Astrocyte (in vitro differentiated cells and primary cell): ENCODE results near the gene PTPRN2. TPM values are rescaled to one million over a fixed set of nuclear protein-coding genes. Genes with fewer than 3 reads are reported as not detected.

ENCODE experiments used
- DNase-seq: peaks from one replicate; pipeline ENCODE4 v3.0.0-alpha.2; 2010; ENCODE audit warnings: low read depth
- FAIRE-seq: peaks from 2 replicates; lab custom pipeline; 2011; peaks lifted over from hg19 to GRCh38; lab: Jason Lieb, UNC
- H2AFZ ChIP-seq: 2 replicates; pipeline ENCODE4 v1.6.0; 2012; ENCODE audit warnings: low read depth, low read length, inconsistent platforms
- H3K27ac ChIP-seq: 2 replicates; pipeline ENCODE4 v1.5.1; 2011; ENCODE audit warnings: low read depth, low read length, inconsistent platforms
- H3K27me3 ChIP-seq: 2 replicates; pipeline ENCODE4 v1.6.0; 2011; ENCODE audit warnings: low read length, inconsistent platforms; ENCODE audit not compliant: insufficient read depth
- H3K36me3 ChIP-seq: 2 replicates; pipeline ENCODE4 v1.5.1; 2011; ENCODE audit warnings: low read length, inconsistent platforms; ENCODE audit not compliant: insufficient read depth
- H3K4me1 ChIP-seq: 2 replicates; pipeline ENCODE4 v1.5.1; 2011; ENCODE audit warnings: low read length, inconsistent platforms; ENCODE audit not compliant: insufficient read depth
- H3K4me2 ChIP-seq: 2 replicates; pipeline ENCODE4 v1.6.0; 2012; ENCODE audit warnings: low read length, inconsistent platforms
- H3K4me3 ChIP-seq: 2 replicates; pipeline ENCODE4 v1.5.1; 2011; ENCODE audit warnings: low read depth, mild to moderate bottlenecking, low read length, inconsistent platforms; ENCODE audit not compliant: insufficient read depth
- H3K79me2 ChIP-seq: 2 replicates; pipeline ENCODE4 v1.6.0; 2012; ENCODE audit warnings: mild to moderate bottlenecking, low read length, inconsistent platforms; ENCODE audit not compliant: insufficient read depth
- H3K9ac ChIP-seq: 2 replicates; pipeline ENCODE4 v1.6.0; 2012; ENCODE audit warnings: mild to moderate bottlenecking, low read length, inconsistent platforms
- H3K9me3 ChIP-seq: 2 replicates; pipeline ENCODE4 v1.5.1; 2012; ENCODE audit warnings: low read depth, mild to moderate bottlenecking, low read length, inconsistent platforms; ENCODE audit not compliant: insufficient read depth
- H4K20me1 ChIP-seq: 2 replicates; pipeline ENCODE4 v1.6.0; 2012; ENCODE audit warnings: low read length, inconsistent platforms; ENCODE audit not compliant: insufficient read depth
- H3K27ac Mint-ChIP-seq: one replicate; pipeline ENCODE4 v1.8.0; 2021; ENCODE audit warnings: mild to moderate bottlenecking, mixed read lengths; ENCODE audit not compliant: unreplicated experiment
- H3K27me3 Mint-ChIP-seq: one replicate; pipeline ENCODE4 v1.8.0; 2021; ENCODE audit warnings: low read depth, mixed read lengths; ENCODE audit not compliant: unreplicated experiment
- H3K36me3 Mint-ChIP-seq: one replicate; pipeline ENCODE4 v1.8.0; 2021; ENCODE audit warnings: low read depth, mixed read lengths; ENCODE audit not compliant: unreplicated experiment
- H3K4me1 Mint-ChIP-seq: one replicate; pipeline ENCODE4 v1.8.0; 2021; ENCODE audit warnings: low read depth, mixed read lengths; ENCODE audit not compliant: unreplicated experiment
- H3K4me3 Mint-ChIP-seq: one replicate; pipeline ENCODE4 v1.8.0; 2021; ENCODE audit warnings: mild to moderate bottlenecking, moderate library complexity, mixed read lengths; ENCODE audit not compliant: unreplicated experiment
- H3K9me3 Mint-ChIP-seq: one replicate; pipeline ENCODE4 v1.8.0; 2021; ENCODE audit warnings: mild to moderate bottlenecking, mixed read lengths; ENCODE audit not compliant: unreplicated experiment
- EZH2 ChIP-seq: IDR thresholded peaks from 2 replicates; pipeline ENCODE4 v1.6.1; 2012; ENCODE audit warnings: mild to moderate bottlenecking, low read length, inconsistent platforms; ENCODE audit not compliant: insufficient read depth
- total RNA-seq: library from RNA; stranded (reverse); gene quantifications from 2 replicates; pipeline ENCODE4 v1.2.1, GENCODE V29; 2021
- TF ChIP-seq, protein P1 (sequence below): IDR thresholded peaks from 2 replicates; pipeline ENCODE4 v1.5.1; 2011; ENCODE audit warnings: low read depth, mild to moderate bottlenecking, inconsistent platforms, low read length, moderate library complexity; ENCODE audit not compliant: insufficient read depth

PTPRN2 gene
- total RNA-seq, 1 donor from 2014 or later: 0.09 TPM

DNA sequence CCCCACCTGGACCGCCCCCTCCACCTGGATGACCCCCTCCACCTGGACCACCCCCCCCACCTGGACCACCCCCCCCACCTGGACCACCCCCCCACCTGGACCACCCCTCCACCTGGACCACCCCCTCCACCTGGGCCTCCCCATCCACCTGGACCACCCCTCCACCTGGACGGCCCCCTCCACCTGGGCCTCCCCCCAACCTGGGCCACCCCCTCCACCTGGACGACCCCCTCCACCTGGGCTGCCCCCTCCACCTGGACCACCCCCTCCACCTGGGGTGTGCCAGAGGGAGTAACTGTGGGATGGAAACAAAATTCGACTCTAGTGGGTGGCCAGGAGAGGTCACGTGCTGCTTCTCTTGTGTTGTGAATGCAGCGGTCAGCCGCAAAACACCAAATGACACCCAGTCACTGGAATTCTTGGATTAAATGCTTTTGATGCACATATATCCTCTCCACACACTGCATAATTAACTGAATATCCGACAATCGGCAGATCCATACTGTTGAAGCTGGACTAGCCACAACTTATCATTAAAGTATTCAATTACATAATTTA lies 316.7 kb downstream of the PTPRN2 start:
- H4K20me1 ChIP-seq: no peaks in the 10 kb centered on the region
- H3K4me2 ChIP-seq: no peak overlapping the region
- H3K9me3 ChIP-seq: no peaks in the 10 kb centered on the region
- H3K79me2 ChIP-seq: no peaks in the 10 kb centered on the region
- H3K27ac ChIP-seq: no peak overlapping the region
- DNase-seq (no peak), FAIRE-seq (no peak)
- H3K9ac ChIP-seq: no peak overlapping the region
- no peak overlapping the region for H2AFZ ChIP-seq
- Mint-ChIP-seq H3K27ac (no peak overlapping the region), H3K36me3 (no peaks in the 10 kb centered on the region), H3K4me3 (no peak overlapping the region), H3K27me3 (no peaks in the 10 kb centered on the region), H3K4me1 (no peaks in the 10 kb centered on the region), H3K9me3 (peaks cover 17% of the 10 kb centered on the region)
- no peaks in the 10 kb centered on the region for H3K4me1 ChIP-seq
- no peaks in the 10 kb centered on the region for H3K27me3 ChIP-seq
- H3K4me3 ChIP-seq: no peak overlapping the region
- TF ChIP-seq EZH2: no peak
- TF ChIP-seq, protein P1, sequence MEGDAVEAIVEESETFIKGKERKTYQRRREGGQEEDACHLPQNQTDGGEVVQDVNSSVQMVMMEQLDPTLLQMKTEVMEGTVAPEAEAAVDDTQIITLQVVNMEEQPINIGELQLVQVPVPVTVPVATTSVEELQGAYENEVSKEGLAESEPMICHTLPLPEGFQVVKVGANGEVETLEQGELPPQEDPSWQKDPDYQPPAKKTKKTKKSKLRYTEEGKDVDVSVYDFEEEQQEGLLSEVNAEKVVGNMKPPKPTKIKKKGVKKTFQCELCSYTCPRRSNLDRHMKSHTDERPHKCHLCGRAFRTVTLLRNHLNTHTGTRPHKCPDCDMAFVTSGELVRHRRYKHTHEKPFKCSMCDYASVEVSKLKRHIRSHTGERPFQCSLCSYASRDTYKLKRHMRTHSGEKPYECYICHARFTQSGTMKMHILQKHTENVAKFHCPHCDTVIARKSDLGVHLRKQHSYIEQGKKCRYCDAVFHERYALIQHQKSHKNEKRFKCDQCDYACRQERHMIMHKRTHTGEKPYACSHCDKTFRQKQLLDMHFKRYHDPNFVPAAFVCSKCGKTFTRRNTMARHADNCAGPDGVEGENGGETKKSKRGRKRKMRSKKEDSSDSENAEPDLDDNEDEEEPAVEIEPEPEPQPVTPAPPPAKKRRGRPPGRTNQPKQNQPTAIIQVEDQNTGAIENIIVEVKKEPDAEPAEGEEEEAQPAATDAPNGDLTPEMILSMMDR: no peak
- H3K36me3 ChIP-seq: no peaks in the 10 kb centered on the region

DNA sequence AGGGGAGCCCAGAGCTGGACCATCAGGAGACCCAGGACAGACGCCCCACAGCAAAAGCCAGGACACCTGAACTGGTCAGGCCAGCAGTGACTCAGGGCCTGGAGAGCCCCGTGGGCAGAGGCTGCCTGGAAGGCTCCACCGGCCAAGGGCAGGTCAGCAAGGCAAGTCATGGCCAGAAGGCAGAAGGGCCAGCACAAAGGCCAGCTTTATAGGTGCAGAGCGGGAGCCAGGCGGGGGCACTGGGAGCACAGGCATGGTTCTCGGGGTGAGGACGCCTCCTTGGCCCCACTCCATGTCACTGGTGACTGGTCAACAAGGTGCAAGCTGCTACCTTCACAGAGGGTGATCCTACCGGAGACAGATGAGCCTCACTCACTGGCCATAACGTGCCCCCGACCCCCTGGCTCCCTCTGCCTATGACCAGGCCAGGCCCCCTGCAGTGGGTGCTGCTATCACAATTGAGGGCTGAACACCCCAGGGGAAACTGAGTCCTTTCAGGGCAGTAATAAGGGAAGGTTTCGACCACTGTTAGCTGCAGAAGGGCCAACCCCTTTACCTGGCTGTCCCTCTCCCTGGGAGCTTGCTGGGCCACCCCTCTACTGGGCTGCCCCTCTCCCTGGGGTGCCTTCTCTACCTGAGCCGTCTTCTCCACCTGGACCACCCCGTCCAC lies 317.4 kb downstream of the PTPRN2 start:
- no peak overlapping the region for H3K4me3 ChIP-seq
- no peaks in the 10 kb centered on the region for H3K4me1 ChIP-seq
- H3K27ac ChIP-seq: no peak overlapping the region
- H3K4me2 ChIP-seq: no peak overlapping the region
- Mint-ChIP-seq H3K36me3 (no peaks in the 10 kb centered on the region), H3K27ac (no peak overlapping the region), H3K9me3 (peaks cover 17% of the 10 kb centered on the region), H3K27me3 (no peaks in the 10 kb centered on the region), H3K4me1 (no peaks in the 10 kb centered on the region), H3K4me3 (no peak overlapping the region)
- no peaks in the 10 kb centered on the region for H3K36me3 ChIP-seq
- DNase-seq (no peak), FAIRE-seq (no peak)
- H3K79me2 ChIP-seq: no peaks in the 10 kb centered on the region
- no peak overlapping the region for H2AFZ ChIP-seq
- H3K9me3 ChIP-seq: no peaks in the 10 kb centered on the region
- H3K9ac ChIP-seq: no peak overlapping the region
- TF ChIP-seq, protein P1: no peak
- no peak for TF ChIP-seq EZH2
- no peaks in the 10 kb centered on the region for H3K27me3 ChIP-seq
- H4K20me1 ChIP-seq: no peaks in the 10 kb centered on the region
